GM10266 (cell line): ENCODE results near the gene BTBD9.

Source experiments
- DNase-seq: peaks from one replicate; pipeline ENCODE4 v3.0.0; 2012; ENCODE audit errors: extremely low spot score
- CTCF ChIP-seq: IDR thresholded peaks from 2 replicates; pipeline ENCODE4 v1.5.1; 2012; ENCODE audit warnings: mild to moderate bottlenecking, low read depth; ENCODE audit not compliant: control insufficient read depth, insufficient read depth; ENCODE audit errors: missing control alignments

Gene BTBD9

GRCh38 chr6:38143191-38144150 is 496.3 kb downstream of the BTBD9 start:
- DNase-seq, result no peak
- TF ChIP-seq CTCF, result no peak

- DNase-seq, result no peak
- TF ChIP-seq CTCF, result no peak
These were observed 497.4 kb downstream of the BTBD9 start for GRCh38 chr6:38142178-38142902.

- no peak for TF ChIP-seq CTCF
- DNase-seq, result no peak
These were observed 498.0 kb downstream of the BTBD9 start for GRCh38 chr6:38141716-38142115.

GRCh38 chr6:38141085-38141484 is 498.6 kb downstream of the BTBD9 start:
- no peak for DNase-seq
- no peak for TF ChIP-seq CTCF

- DNase-seq, result no peak
These were observed 501.4 kb downstream of the BTBD9 start for GRCh38 chr6:38138374-38138773.

GRCh38 chr6:38137608-38138265 is 502.0 kb downstream of the BTBD9 start:
- TF ChIP-seq CTCF, result no peak
- no peak for DNase-seq

More at GRCh38 chr6:38138374-38138773, 501.4 kb downstream of the BTBD9 start:
- no peak for TF ChIP-seq CTCF
